H1 (cell line): ENCODE results near the gene A2ML1. TPM values are rescaled to one million over a fixed set of nuclear protein-coding genes. Genes with fewer than 3 reads are reported as not detected.
"Not testable (repeated sequence)": the region's sequence is repeated elsewhere in the genome, so short reads cannot be mapped to it uniquely, and the experiment has no call there.

Experiments used
- CTCF ChIA-PET: fragments of 300-600 bp; sonication (Branson Sonifier 250); formaldehyde crosslinking; loops from one replicate; lab custom pipeline; 2021; ENCODE audit not compliant: partially characterized antibody; lab: Charles Lee
- POLR2A ChIA-PET: fragments of 300-600 bp; sonication (Branson Sonifier 250); formaldehyde crosslinking; loops from one replicate; lab custom pipeline; 2021; ENCODE audit warnings: inconsistent platforms; ENCODE audit not compliant: partially characterized antibody; lab: Charles Lee
- DNase-seq, 2 experiments: peaks; one replicate each; pipeline versions ENCODE4 v3.0.0 to v3.0.0-alpha.2; 2010 to 2022; ENCODE audit warnings: low spot score in 2 of 2, low read depth in 1 of 2, mixed read lengths in 1 of 2
- FAIRE-seq: peaks from 2 replicates; lab custom pipeline; 2011; peaks lifted over from hg19 to GRCh38; lab: Jason Lieb, UNC
- H2AFZ ChIP-seq: 2 replicates; pipeline ENCODE4 v1.8.1; 2012; ENCODE audit warnings: low read length, inconsistent platforms
- H2AK5ac ChIP-seq: 2 replicates; pipeline ENCODE4 v1.6.1; 2013; ENCODE audit warnings: low read depth, low read length
- H2BK120ac ChIP-seq: replicated peaks from 2 replicates; pipeline ENCODE3; 2013; ENCODE audit warnings: low read depth, low read length, inconsistent platforms
- H2BK12ac ChIP-seq: 2 replicates; pipeline ENCODE4 v1.6.1; 2013; ENCODE audit warnings: low read depth, low read length
- H2BK15ac ChIP-seq: 2 replicates; pipeline ENCODE4 v1.6.1; 2013; ENCODE audit warnings: low read length
- H2BK20ac ChIP-seq: 2 replicates; pipeline ENCODE4 v1.6.1; 2013; ENCODE audit warnings: low read length
- H2BK5ac ChIP-seq: 2 replicates; pipeline ENCODE4 v1.6.1; 2013; ENCODE audit warnings: low read depth, low read length
- H3K14ac ChIP-seq: 2 replicates; pipeline ENCODE4 v1.6.1; 2013; ENCODE audit warnings: inconsistent platforms; ENCODE audit not compliant: insufficient read length
- H3K18ac ChIP-seq: 2 replicates; pipeline ENCODE4 v1.6.1; 2013; ENCODE audit warnings: low read length; ENCODE audit errors: extremely low read depth
- H3K23ac ChIP-seq: 2 replicates; pipeline ENCODE4 v1.6.1; 2013; ENCODE audit warnings: inconsistent platforms; ENCODE audit not compliant: insufficient read length
- H3K23me2 ChIP-seq: 2 replicates; pipeline ENCODE4 v1.6.1; 2013; ENCODE audit warnings: low read depth, low read length
- H3K27ac ChIP-seq: 2 replicates; pipeline ENCODE4 v1.6.1; 2011; ENCODE audit warnings: low read depth, low read length, inconsistent platforms
- H3K27me3 ChIP-seq, 4 experiments: replicated peaks in 1 of 4; 1 replicate in 1 of 4; 2 replicates in 3 of 4; pipeline versions ENCODE4 v1.6.1 to v1.8.1; 2011 to 2013; ENCODE audit warnings: low read length in 3 of 4, mild to moderate bottlenecking in 3 of 4, inconsistent platforms in 2 of 4, mixed read lengths in 2 of 4, moderate library complexity in 1 of 4; ENCODE audit not compliant: control insufficient read depth in 3 of 4, insufficient read depth in 3 of 4; ENCODE audit errors: extremely low read depth in 1 of 4
- H3K36me3 ChIP-seq, 4 experiments: 2 replicates each; pipeline versions ENCODE4 v1.6.1 to v1.8.1; 2011 to 2013; ENCODE audit warnings: mild to moderate bottlenecking in 4 of 4, low read length in 3 of 4, moderate library complexity in 2 of 4, control low read depth in 1 of 4, inconsistent platforms in 1 of 4; ENCODE audit not compliant: insufficient read depth in 4 of 4, control insufficient read depth in 2 of 4
- H3K4ac ChIP-seq: replicated peaks from 2 replicates; pipeline ENCODE3; 2013; ENCODE audit warnings: low read length, low read depth, mixed read lengths, inconsistent platforms; ENCODE audit not compliant: insufficient read length
- H3K4me1 ChIP-seq, 4 experiments: replicated peaks in 1 of 4; 1 replicate in 1 of 4; 2 replicates in 3 of 4; pipeline versions ENCODE4 v1.6.1 to v1.8.1; 2011 to 2013; ENCODE audit warnings: low read length in 3 of 4, inconsistent platforms in 2 of 4, mixed read lengths in 1 of 4; ENCODE audit not compliant: insufficient read depth in 4 of 4, control insufficient read depth in 3 of 4
- H3K4me2 ChIP-seq, 2 experiments: 2 replicates each; pipeline versions ENCODE4 v1.6.1 to v1.8.1; 2011 to 2013; ENCODE audit warnings: low read depth in 2 of 2, low read length in 2 of 2, control low read depth in 1 of 2, inconsistent platforms in 1 of 2, mild to moderate bottlenecking in 1 of 2; ENCODE audit not compliant: insufficient read depth in 1 of 2
- H3K4me3 ChIP-seq, 4 experiments: fragments of 200-600, 300-600 bp in 1 of 4; sonication (generic), shearing (Covaris generic), sonication (Bioruptor Twin) in 1 of 4; 2 replicates each; pipeline versions ENCODE4 v1.5.1 to v1.8.1; 2011 to 2016; ENCODE audit warnings: low read length in 4 of 4, low read depth in 3 of 4, control low read depth in 2 of 4, inconsistent platforms in 2 of 4, mild to moderate bottlenecking in 2 of 4, mixed read lengths in 1 of 4, moderate library complexity in 1 of 4; ENCODE audit not compliant: insufficient read depth in 2 of 4; ENCODE audit errors: extremely low read depth in 1 of 4
- H3K56ac ChIP-seq: replicated peaks from 2 replicates; pipeline ENCODE3; 2013; ENCODE audit warnings: low read depth, mild to moderate bottlenecking, mixed read lengths, low read length, inconsistent platforms; ENCODE audit not compliant: insufficient read length
- H3K79me1 ChIP-seq: 2 replicates; pipeline ENCODE4 v1.6.1; 2013; ENCODE audit warnings: low read depth, low read length, control low read depth
- H3K79me2 ChIP-seq, 2 experiments: 2 replicates each; pipeline versions ENCODE4 v1.6.1 to v1.8.1; 2012 to 2013; ENCODE audit warnings: low read length in 2 of 2, mild to moderate bottlenecking in 2 of 2, inconsistent platforms in 1 of 2; ENCODE audit not compliant: insufficient read depth in 2 of 2, control insufficient read depth in 1 of 2
- H3K9ac ChIP-seq, 4 experiments: replicated peaks in 1 of 4; 1 replicate in 1 of 4; 2 replicates in 3 of 4; pipeline versions ENCODE4 v1.6.1 to v1.8.1; 2011 to 2013; ENCODE audit warnings: low read depth in 3 of 4, low read length in 3 of 4, control low read depth in 2 of 4, mild to moderate bottlenecking in 2 of 4, moderate library complexity in 2 of 4, inconsistent platforms in 1 of 4; ENCODE audit errors: extremely low read depth in 1 of 4
- H3K9me3 ChIP-seq, 2 experiments: 2 replicates each; pipeline versions ENCODE4 v1.6.1 to v1.8.1; 2012 to 2013; ENCODE audit warnings: mild to moderate bottlenecking in 2 of 2, moderate library complexity in 2 of 2, control low read depth in 1 of 2, inconsistent platforms in 1 of 2, low read depth in 1 of 2, low read length in 1 of 2, mixed read lengths in 1 of 2; ENCODE audit not compliant: insufficient read depth in 2 of 2
- H4K20me1 ChIP-seq, 2 experiments: replicated peaks in 1 of 2; 2 replicates each; pipeline versions ENCODE3 to v1.8.1; 2011 to 2013; ENCODE audit warnings: inconsistent platforms in 2 of 2, low read length in 2 of 2, mild to moderate bottlenecking in 1 of 2; ENCODE audit not compliant: insufficient read depth in 2 of 2, control insufficient read depth in 1 of 2
- H4K5ac ChIP-seq: 2 replicates; pipeline ENCODE4 v1.6.1; 2013; ENCODE audit warnings: low read length, low read depth, mixed read lengths, inconsistent platforms; ENCODE audit not compliant: insufficient read length
- H4K8ac ChIP-seq: 2 replicates; pipeline ENCODE4 v1.8.0; 2013; ENCODE audit warnings: mild to moderate bottlenecking, moderate library complexity, low read length, inconsistent platforms; ENCODE audit not compliant: insufficient read depth; ENCODE audit errors: extremely low read depth
- H4K91ac ChIP-seq: replicated peaks from 2 replicates; pipeline ENCODE3; 2013; ENCODE audit warnings: low read length, mixed read lengths, inconsistent platforms; ENCODE audit not compliant: insufficient read length
- POLR2A ChIP-seq, 2 experiments: IDR thresholded peaks; 1 replicate in 1 of 2; 2 replicates in 1 of 2; pipeline ENCODE4 v1.6.1; 2011; ENCODE audit warnings: low read depth in 2 of 2, low read length in 2 of 2, mild to moderate bottlenecking in 2 of 2; ENCODE audit errors: control extremely low read depth in 1 of 2
- WGBS, 2 experiments: shearing (Covaris generic) in 1 of 2; methylation state at CpG; one replicate each; pipeline versions ENCODE4 v1.1.6 to v1.1.7; 2013 to 2015; ENCODE audit warnings: low lambda C conversion rate in 2 of 2, mixed read lengths in 2 of 2, inconsistent platforms in 1 of 2, low coverage in 1 of 2, missing lambda C conversion rate in 1 of 2; ENCODE audit not compliant: insufficient replicate concordance in 2 of 2, insufficient coverage in 1 of 2, insufficient read length in 1 of 2; ENCODE audit errors: extremely low coverage in 1 of 2, missing lambda C conversion rate in 1 of 2; 5-methylcytosine and 5-hydroxymethylcytosine counted together
- polyA plus RNA-seq, 7 experiments: library from polyadenylated mRNA; depleted of rRNA in 3 of 7; stranded (reverse) in 5 of 7; unstranded in 2 of 7; fragments of >200 nt in 5 of 7; fragments of 200-250 nt in 2 of 7; gene quantifications; 1 replicate in 5 of 7; 2 replicates in 1 of 7; 4 replicates in 1 of 7; pipeline versions ENCODE4 v1.2.1 to v1.2.3, GENCODE V29; 2011 to 2013; ENCODE audit warnings: missing spikeins in 2 of 7, mixed read lengths in 2 of 7
- total RNA-seq: library from RNA; stranded (reverse); fragmentation: NEBNext Ultra II Directional; extraction: Animal tissue kit (Norgen Biotek cat#: 25700); gene quantifications from 2 replicates; pipeline ENCODE4 v1.2.1, GENCODE V29; 2021

Gene A2ML1
- total and polyA plus RNA-seq, 2 of the 8 experiments (the other 6 are each of a cell fraction or from before 2014, with no cell fraction given) = 10.2 to 10.3 TPM

- not testable (repeated sequence) for H2BK120ac ChIP-seq, H3K23me2 ChIP-seq, H4K91ac ChIP-seq, H2BK20ac ChIP-seq, H2BK12ac ChIP-seq, H3K27me3 ChIP-seq, H4K20me1 ChIP-seq, H4K8ac ChIP-seq, DNase-seq, H3K18ac ChIP-seq, H2BK15ac ChIP-seq, H2BK5ac ChIP-seq, H3K4me2 ChIP-seq, H3K14ac ChIP-seq, H3K23ac ChIP-seq, H2AK5ac ChIP-seq, H3K4me1 ChIP-seq
- 97% methylated on average over 4 of the region's 4 CpGs; no CpG with 5 or more reads in 1 of the 2 experiments for WGBS, 2 experiments
- ChIA-PET POLR2A (interaction anchor here (11.0 kb wide), 1 partner anchor 28 kb away, joined by 211 read pairs; the partner anchor contains the start of gene A2ML1), CTCF (interaction anchor here (2.0 kb wide), 1 partner anchor 97 kb away, joined by 5 read pairs; no protein-coding TSS in a partner anchor)
- H3K79me2 ChIP-seq = peaks cover 0 to 31% of the 10 kb centered on the region in 2 experiments; a peak in 3 of 4 replicates
- peak in 1 of 2 experiments; percentile 25; a peak in 1 of 3 replicates for TF ChIP-seq POLR2A (IDR thresholded peaks at IDR 0.05; ENCODE audit: control extremely low read depth in 1 of 2, low read depth in 2 of 2, low read length in 2 of 2)
- TF ChIP-seq, all 59 proteins: peak for 1; not testable (repeated sequence) for 58
- H3K56ac ChIP-seq, H3K4ac ChIP-seq, H3K27ac ChIP-seq, H3K79me1 ChIP-seq, H3K4me3 ChIP-seq, H4K5ac ChIP-seq, H2AFZ ChIP-seq, H3K9ac ChIP-seq, FAIRE-seq: not testable (repeated sequence)
- Histone ChIP-seq H3K36me3 (peaks cover 5 to 58% (median 28%) of the 10 kb centered on the region in 4 experiments; a peak in 7 of 8 replicates), H3K9me3 (peaks cover 10 to 16% of the 10 kb centered on the region in 2 experiments; a peak in 3 of 4 replicates)
Observed at GRCh38 chr12:8793226-8793625, 29.2 kb upstream of the A2ML1 start.
